Ectodermal cell (in vitro differentiated cells): ENCODE measurements around the gene CNPY3.
"Not testable (repeated sequence)": the region's sequence is repeated elsewhere in the genome, so short reads cannot be mapped to it uniquely, and the experiment has no call there.

ENCODE experiments used
- H3K27ac ChIP-seq: 2 replicates; pipeline ENCODE4 v1.7.0; 2013; ENCODE audit warnings: mild to moderate bottlenecking, low read depth, low read length; ENCODE audit not compliant: insufficient read depth, poor library complexity, severe bottlenecking
- H3K27me3 ChIP-seq: 2 replicates; pipeline ENCODE4 v1.7.0; 2013; ENCODE audit warnings: mild to moderate bottlenecking, low read length; ENCODE audit not compliant: insufficient read depth, control insufficient read depth, poor library complexity, severe bottlenecking
- H3K36me3 ChIP-seq: one replicate; pipeline ENCODE4 v1.7.0; 2013; ENCODE audit warnings: low read length; ENCODE audit not compliant: control insufficient read depth, insufficient read depth
- H3K4me1 ChIP-seq: one replicate; pipeline ENCODE4 v1.7.0; 2013; ENCODE audit warnings: low read length; ENCODE audit not compliant: control insufficient read depth, insufficient read depth
- H3K4me3 ChIP-seq: 2 replicates; pipeline ENCODE4 v1.7.0; 2013; ENCODE audit warnings: low read depth, low read length, control low read depth; ENCODE audit not compliant: insufficient read depth
- H3K9me3 ChIP-seq: 2 replicates; pipeline ENCODE4 v1.7.0; 2013; ENCODE audit warnings: mild to moderate bottlenecking, low read length, moderate library complexity; ENCODE audit not compliant: control insufficient read depth
- WGBS, 2 experiments: methylation state at CpG; one replicate each; pipeline ENCODE4 v1.1.7; 2013; ENCODE audit warnings: missing lambda C conversion rate in 2 of 2; 5-methylcytosine and 5-hydroxymethylcytosine counted together

Gene CNPY3

GRCh38 chr6:42937548-42938427 lies 8.5 kb downstream of the CNPY3 start:
- no peaks in the 10 kb centered on the region for H3K27me3 ChIP-seq
- H3K4me3 ChIP-seq = no peak overlapping the region
- no peaks in the 10 kb centered on the region for H3K4me1 ChIP-seq
- H3K27ac ChIP-seq = no peak overlapping the region
- no peaks in the 10 kb centered on the region for H3K9me3 ChIP-seq
- peaks cover 24% of the 10 kb centered on the region for H3K36me3 ChIP-seq
- WGBS, 2 experiments = 94 to 95% methylated on average over 13 of the region's 13 CpGs

- Histone ChIP-seq H3K9me3 (no peaks in the 10 kb centered on the region), H3K27me3 (no peaks in the 10 kb centered on the region), H3K27ac (no peak overlapping the region), H3K4me1 (no peaks in the 10 kb centered on the region), H3K36me3 (peaks cover 24% of the 10 kb centered on the region), H3K4me3 (no peak overlapping the region)
- 94% methylated on average over 5 of the region's 5 CpGs for WGBS, 2 experiments
These were observed 9.1 kb downstream of the CNPY3 start for GRCh38 chr6:42938428-42938796.

- no peaks in the 10 kb centered on the region for H3K4me1 ChIP-seq
- H3K36me3 ChIP-seq = peaks cover 21% of the 10 kb centered on the region
- H3K27me3 ChIP-seq = no peaks in the 10 kb centered on the region
- no peak overlapping the region for H3K27ac ChIP-seq
- H3K9me3 ChIP-seq = no peaks in the 10 kb centered on the region
- 90 to 93% methylated on average over 9 of the region's 9 CpGs for WGBS, 2 experiments
- no peak overlapping the region for H3K4me3 ChIP-seq
These were observed 9.9 kb downstream of the CNPY3 start for GRCh38 chr6:42938987-42939809.

GRCh38 chr6:42939810-42940167 lies 10.5 kb downstream of the CNPY3 start:
- Histone ChIP-seq H3K27ac (no peak overlapping the region), H3K4me3 (no peak overlapping the region), H3K9me3 (no peaks in the 10 kb centered on the region), H3K36me3 (peaks cover 15% of the 10 kb centered on the region), H3K27me3 (no peaks in the 10 kb centered on the region), H3K4me1 (no peaks in the 10 kb centered on the region)
- WGBS, 2 experiments = 96% methylated on average over 4 of the region's 4 CpGs

GRCh38 chr6:42940493-42941045 lies 11.3 kb downstream of the CNPY3 start:
- Histone ChIP-seq H3K27me3 (no peaks in the 10 kb centered on the region), H3K9me3 (no peaks in the 10 kb centered on the region), H3K4me1 (no peaks in the 10 kb centered on the region), H3K4me3 (no peak overlapping the region), H3K27ac (no peak overlapping the region), H3K36me3 (peaks cover 11% of the 10 kb centered on the region)
- 93 to 97% methylated on average over 5 to 6 of the region's 6 CpGs for WGBS, 2 experiments

- not testable (repeated sequence) for H3K9me3 ChIP-seq, H3K4me3 ChIP-seq, H3K27ac ChIP-seq, H3K27me3 ChIP-seq, H3K4me1 ChIP-seq, H3K36me3 ChIP-seq
- WGBS, 2 experiments = 91 to 96% methylated on average over 5 of the region's 5 CpGs
These were observed 12.1 kb downstream of the CNPY3 start for GRCh38 chr6:42941356-42941755.

- WGBS, 2 experiments = 91 to 93% methylated on average over 7 of the region's 7 CpGs
- Histone ChIP-seq H3K4me3 (no peak overlapping the region), H3K36me3 (peaks cover 6% of the 10 kb centered on the region), H3K9me3 (no peaks in the 10 kb centered on the region), H3K27ac (no peak overlapping the region), H3K27me3 (no peaks in the 10 kb centered on the region), H3K4me1 (no peaks in the 10 kb centered on the region)
These were observed 13.2 kb downstream of the CNPY3 start for GRCh38 chr6:42942444-42942843.

GRCh38 chr6:42947950-42948349 lies 18.7 kb downstream of the CNPY3 start:
- H3K36me3 ChIP-seq = no peaks in the 10 kb centered on the region
- no peak overlapping the region for H3K4me3 ChIP-seq
- H3K27ac ChIP-seq = no peak overlapping the region
- no peaks in the 10 kb centered on the region for H3K27me3 ChIP-seq
- H3K9me3 ChIP-seq = no peaks in the 10 kb centered on the region
- no peaks in the 10 kb centered on the region for H3K4me1 ChIP-seq

- Histone ChIP-seq H3K27ac (no peak overlapping the region), H3K4me1 (no peaks in the 10 kb centered on the region), H3K4me3 (no peak overlapping the region), H3K36me3 (no peaks in the 10 kb centered on the region), H3K9me3 (no peaks in the 10 kb centered on the region), H3K27me3 (no peaks in the 10 kb centered on the region)
- WGBS, 2 experiments = 93% methylated on average over 4 of the region's 4 CpGs
These were observed 23.1 kb downstream of the CNPY3 start for GRCh38 chr6:42952389-42952788.

GRCh38 chr6:42954405-42954804 lies 25.1 kb downstream of the CNPY3 start:
- H3K27ac ChIP-seq, H3K36me3 ChIP-seq, H3K9me3 ChIP-seq, H3K27me3 ChIP-seq, H3K4me3 ChIP-seq, H3K4me1 ChIP-seq: not testable (repeated sequence)
- 95 to 97% methylated on average over 4 of the region's 4 CpGs for WGBS, 2 experiments
